ENCODE results near the gene HCFC2. TPM values are rescaled to one million over a fixed set of nuclear protein-coding genes. Genes with fewer than 3 reads are reported as not detected.

Gene HCFC2
- total and polyA plus RNA-seq, 9 of the 15 experiments (the other 6 are each of a cell fraction or from before 2014, with no cell fraction given) = 1.2 to 6.5 (median 3.8) TPM

DNA sequence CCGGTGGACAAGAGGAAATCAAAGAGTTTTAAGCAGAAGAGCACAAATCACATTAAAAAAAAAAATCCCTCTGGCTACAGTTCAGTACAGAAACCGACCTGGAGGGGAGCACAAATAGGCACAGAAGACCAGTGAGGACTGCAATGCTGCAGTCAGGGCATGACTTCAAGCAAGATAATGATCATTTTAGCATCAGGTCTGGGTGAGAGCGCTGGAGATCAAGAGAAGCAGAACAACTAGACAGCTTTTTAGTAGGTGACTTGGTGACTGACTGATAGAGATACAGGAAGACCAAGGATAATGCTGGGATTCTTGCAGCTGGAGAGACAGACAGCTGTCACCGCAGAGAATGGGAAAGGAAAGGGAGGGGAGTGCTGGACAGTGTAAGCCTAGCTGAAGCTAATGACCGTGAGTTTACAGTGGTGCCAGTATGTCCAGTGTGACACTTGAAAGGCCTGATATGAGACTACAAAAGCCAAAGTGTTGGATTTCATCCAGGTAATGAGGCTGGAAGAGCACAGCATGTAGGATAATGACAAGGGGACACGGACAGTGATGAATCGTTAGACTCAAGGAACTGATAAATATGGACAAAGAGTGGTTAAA is 68.1 kb downstream of the HCFC2 start:
- peak; percentile 63 for ATAC-seq
- Histone ChIP-seq H4K20me1 (replicated peaks; ENCODE audit: control insufficient read depth, insufficient read depth, low read length) (no peaks in the 10 kb centered on the region), H2AFZ (ENCODE audit: low read depth, low read length) (no peak overlapping the region), H3K79me2 (ENCODE audit: control insufficient read depth, insufficient read depth, low read length) (peaks cover 46% of the 10 kb centered on the region), H3K27me3 (ENCODE audit: control insufficient read depth in 2 of 2, insufficient read depth in 2 of 2, low read length in 2 of 2) (no peaks in the 10 kb centered on the region), H3K4me1 (replicated peaks in 1 of 2; ENCODE audit: control insufficient read depth in 2 of 2, insufficient read depth in 2 of 2, low read length in 2 of 2) (peaks cover 2 to 17% of the 10 kb centered on the region in 2 experiments; a peak in 4 of 5 replicates), H3K36me3 (ENCODE audit: control insufficient read depth, insufficient read depth, low read length) (peaks cover 69% of the 10 kb centered on the region), H3K27ac (ENCODE audit: extremely low read depth, low read depth, low read length) (no peak overlapping the region), H3K4me2 (ENCODE audit: insufficient read depth, low read length) (0 out of 2 replicates have a peak overlapping the region, but pooled peaks have one; percentile 12), H3K9ac (ENCODE audit: insufficient read depth in 1 of 2, low read depth in 2 of 2, low read length in 2 of 2) (peak overlapping the region in 1 of 2 experiments; percentile 6; a peak in 1 of 4 replicates), H3K9me1 (ENCODE audit: control insufficient read depth, insufficient read depth, low read length) (no peaks in the 10 kb centered on the region), H3K9me3 (replicated peaks; ENCODE audit: control insufficient read depth, insufficient read depth, low read depth, low read length) (no peaks in the 10 kb centered on the region), H3K4me3 (no peak overlapping the region)
- BruUV-seq (replicated peaks) = no TSS peak
- in situ Hi-C loops (cut with MboI) = no loop called here
- ChIA-PET POLR2A (interaction anchor here (0.6 to 2.1 kb wide), 4 partner anchors 7 to 202 kb away, joined by 3 to 4 read pairs (median 4); partner anchors contain the start of gene HSP90B1), CTCF (ENCODE audit: low intra/inter-chr PET ratio) (interaction anchor here (0.5 kb wide), 1 partner anchor 412 kb away, joined by 3 read pairs; no protein-coding TSS in a partner anchor)
- WGBS (ENCODE audit: insufficient coverage, low coverage, missing lambda C conversion rate) = 33% methylated on average over 7 of the region's 7 CpGs
- DNase-seq (ENCODE audit: extremely low read depth in 1 of 4, low spot score in 3 of 4) = peak in 1 of 4 experiments; percentile 26
- no peak for FAIRE-seq
- intact Hi-C loops (cut with micrococcal nuclease) = no loop called here
- TF ChIP-seq ARID3B (CRISPR knock-in tag; IDR thresholded peaks at IDR 0.05; ENCODE audit: borderline replicate concordance) = no peak
- TF ChIP-seq, protein P1, sequence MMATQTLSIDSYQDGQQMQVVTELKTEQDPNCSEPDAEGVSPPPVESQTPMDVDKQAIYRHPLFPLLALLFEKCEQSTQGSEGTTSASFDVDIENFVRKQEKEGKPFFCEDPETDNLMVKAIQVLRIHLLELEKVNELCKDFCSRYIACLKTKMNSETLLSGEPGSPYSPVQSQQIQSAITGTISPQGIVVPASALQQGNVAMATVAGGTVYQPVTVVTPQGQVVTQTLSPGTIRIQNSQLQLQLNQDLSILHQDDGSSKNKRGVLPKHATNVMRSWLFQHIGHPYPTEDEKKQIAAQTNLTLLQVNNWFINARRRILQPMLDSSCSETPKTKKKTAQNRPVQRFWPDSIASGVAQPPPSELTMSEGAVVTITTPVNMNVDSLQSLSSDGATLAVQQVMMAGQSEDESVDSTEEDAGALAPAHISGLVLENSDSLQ (IDR thresholded peaks at IDR 0.05) = peak; percentile 60; the same call in 1 of the 2 replicates
- TF ChIP-seq MEIS2 (IDR thresholded peaks at IDR 0.05; ENCODE audit: partially characterized antibody) = peak; percentile 49
- peak; percentile 28; the same call in 1 of the 2 replicates for TF ChIP-seq NFIC (IDR thresholded peaks at IDR 0.05)
- no peak for TF ChIP-seq PBX2 (CRISPR knock-in tag; IDR thresholded peaks at IDR 0.05; ENCODE audit: low read depth)
- peak; percentile 35 for TF ChIP-seq PBX2 (tag; conservative IDR thresholded peaks at IDR 0.05; ENCODE audit: low read depth)
- 0 out of 2 replicates have a peak, but pooled peaks have one; percentile 12 for TF ChIP-seq CTBP1 (IDR thresholded peaks at IDR 0.05; ENCODE audit: borderline replicate concordance)
- no peak for TF ChIP-seq HMGN3 (IDR thresholded peaks at IDR 0.05; ENCODE audit: borderline replicate concordance, extremely low read depth, insufficient read length, low read depth, low read length)
- peak; percentile 32; the same call in 1 of the 2 replicates for TF ChIP-seq CBFA2T3 (IDR thresholded peaks at IDR 0.05)
